OCI-LY7 (cell line): Measurements from ENCODE around the gene TSC22D2.

Experiments
- CTCF ChIP-seq: fragments of 200-600 bp; sonication (generic); conservative IDR thresholded peaks from 2 replicates; pipeline ENCODE4 v1.5.1; 2014; ENCODE audit warnings: mild to moderate bottlenecking, antibody characterized with exemption, low read length, moderate library complexity, mixed read lengths
- EZH2phosphoT487 ChIP-seq: fragments of 200-600 bp; sonication (generic); IDR thresholded peaks from 2 replicates; pipeline ENCODE4 v1.6.1; 2018; ENCODE audit warnings: low read depth, borderline replicate concordance, mild to moderate bottlenecking, mixed run types, antibody characterized with exemption, low read length, moderate library complexity, mixed read lengths

DNA sequence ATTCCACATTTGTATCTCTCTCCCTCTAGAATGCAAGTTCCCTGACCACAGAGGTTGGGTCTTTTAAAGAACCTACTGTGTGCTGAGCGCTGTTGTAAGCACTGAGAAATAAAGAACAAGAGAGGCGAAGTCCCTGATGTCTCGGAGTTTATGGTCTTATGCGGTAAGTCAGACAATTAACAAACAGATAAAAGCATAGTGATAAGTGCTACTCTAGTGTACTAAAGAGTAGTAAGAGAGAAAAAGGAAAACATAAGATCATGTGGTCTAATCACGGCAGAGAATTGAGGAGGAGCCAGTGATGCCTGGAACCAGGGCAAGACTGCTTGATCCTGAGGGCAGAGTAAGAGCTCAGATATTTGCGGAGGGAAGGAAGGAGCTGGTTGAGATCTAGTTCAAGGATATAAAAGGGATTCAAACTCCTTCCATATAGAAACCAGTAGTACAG, 29.8 kb upstream of the TSC22D2 start:
- no peak for TF ChIP-seq CTCF
- TF ChIP-seq EZH2phosphoT487 = no peak
